Coronary artery (tissue), 2 donors: ENCODE results near the gene SLC15A3.
A peak's percentile ranks its signal among the peaks of the same experiment; 100 is the strongest.

Experiments used
- DNase-seq: peaks from one replicate; pipeline ENCODE4 v3.0.0-alpha.2; 2017; ENCODE audit warnings: low spot score
- H3K27ac ChIP-seq, 2 donors: fragments of 200-600 bp; sonication (generic); one replicate each; pipeline ENCODE4 v1.5.1; 2016 to 2019
- H3K4me3 ChIP-seq: fragments of 200-600 bp; sonication (generic); 2 replicates; pipeline ENCODE4 v1.5.1; 2016; ENCODE audit warnings: mild to moderate bottlenecking, moderate library complexity
- CTCF ChIP-seq: fragments of 200-600 bp; sonication (generic); IDR thresholded peaks from one replicate; pipeline ENCODE4 v1.5.1; 2019; ENCODE audit warnings: antibody characterized with exemption

SLC15A3 gene

GRCh38 chr11:60900673-60901404, 51.1 kb downstream of the SLC15A3 start:
- no peak for TF ChIP-seq CTCF
- Histone ChIP-seq H3K4me3 (no peak overlapping the region), H3K27ac (no peak overlapping the region)
- DNase-seq = no peak

DNA sequence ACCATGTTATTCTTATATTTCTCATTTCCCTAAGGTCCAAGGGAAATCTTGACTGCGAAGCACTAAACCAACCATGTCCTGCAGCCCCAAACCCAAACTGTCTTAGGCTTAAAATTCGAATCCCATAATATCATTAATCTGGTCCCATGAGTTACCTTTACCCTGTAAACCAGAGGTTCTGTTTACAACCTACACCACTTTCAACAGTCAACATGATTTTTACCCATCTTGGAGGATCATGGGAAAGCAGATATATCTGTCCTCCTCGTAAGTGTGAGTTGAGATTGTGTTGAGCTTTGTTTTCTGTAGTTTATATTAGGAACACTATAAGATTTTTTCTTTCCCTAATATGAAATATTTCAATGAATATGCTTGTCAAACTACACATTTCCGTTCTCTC, 52.0 kb downstream of the SLC15A3 start:
- no peak for DNase-seq
- no peak overlapping the region for H3K4me3 ChIP-seq
- no peak for TF ChIP-seq CTCF
- no peak overlapping the region for H3K27ac ChIP-seq

GRCh38 chr11:60899046-60899936, 52.7 kb downstream of the SLC15A3 start:
- H3K4me3 ChIP-seq = no peak overlapping the region
- peak; percentile 84 for TF ChIP-seq CTCF
- H3K27ac ChIP-seq = peak overlapping the region in 1 of 2 donors; percentile 30
- no peak for DNase-seq

DNA sequence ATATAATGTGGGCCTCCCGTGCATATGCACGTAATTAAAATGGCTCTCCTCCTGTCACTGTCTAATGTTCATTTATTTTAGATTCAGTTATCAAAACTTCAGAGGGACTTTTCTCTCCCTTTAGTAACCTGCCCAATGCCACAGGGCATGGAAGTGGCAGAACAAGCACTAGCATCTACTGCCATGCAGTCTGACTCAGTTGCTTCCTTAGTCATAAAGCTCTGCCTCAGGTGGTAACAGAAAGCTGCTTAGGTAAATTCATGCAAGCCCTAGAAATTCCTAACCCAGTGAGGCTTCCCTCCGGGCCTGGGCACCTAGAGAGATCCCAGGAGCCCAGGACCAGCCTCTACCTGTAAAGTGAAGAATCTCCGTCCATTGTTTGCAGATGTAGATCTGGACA, 54.5 kb downstream of the SLC15A3 start:
- no peak overlapping the region for H3K27ac ChIP-seq
- no peak for DNase-seq
- TF ChIP-seq CTCF = no peak
- no peak overlapping the region for H3K4me3 ChIP-seq

DNA sequence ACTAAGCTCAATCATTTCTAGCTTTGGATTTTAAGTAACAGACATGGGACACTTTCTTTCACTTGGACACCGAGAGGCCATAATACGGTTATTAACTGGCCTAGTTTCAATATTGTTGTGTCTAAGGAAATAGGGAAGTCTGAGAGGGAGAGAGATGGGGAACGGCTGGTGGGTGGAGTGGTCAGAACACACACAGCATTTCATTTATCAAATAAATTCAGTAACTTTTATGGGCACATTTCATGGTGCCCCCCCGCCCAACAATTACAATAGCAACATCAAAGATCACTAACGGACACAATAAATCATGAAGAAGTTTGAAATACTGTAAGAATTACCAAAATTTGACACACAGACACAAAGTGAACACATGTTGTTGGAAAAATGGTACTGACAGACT, 56.3 kb downstream of the SLC15A3 start:
- H3K27ac ChIP-seq = no peak overlapping the region

DNA sequence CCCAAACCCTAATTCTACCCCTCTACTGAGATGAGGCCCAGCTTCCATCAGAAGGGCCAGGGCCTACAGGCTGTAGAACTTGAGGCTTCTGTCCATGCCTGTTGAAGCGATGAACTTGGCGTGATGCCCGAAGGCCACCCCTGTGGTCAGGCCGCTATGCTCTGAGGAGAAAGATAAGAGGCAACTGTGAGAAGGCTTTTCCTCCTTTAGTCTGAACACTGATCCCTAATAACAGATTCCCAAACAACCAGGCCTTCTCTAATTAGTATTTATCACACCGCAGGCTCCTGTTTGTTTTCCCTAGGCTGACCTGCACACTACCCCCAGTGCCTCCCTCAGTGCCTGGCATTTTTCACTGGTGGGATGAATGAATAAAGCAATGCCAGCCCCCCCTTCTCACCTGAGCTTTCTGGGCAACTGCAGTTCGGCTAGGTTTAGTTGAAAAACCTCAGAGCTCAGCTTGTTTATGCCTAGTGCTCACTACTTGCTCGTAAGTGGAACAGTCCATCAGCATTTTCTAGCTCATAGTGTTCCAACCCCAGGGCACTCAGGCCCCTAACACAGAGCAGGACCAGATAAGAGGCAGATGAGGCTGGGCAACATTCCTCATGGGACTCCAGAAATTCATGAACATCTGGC, 60.8 kb downstream of the SLC15A3 start:
- H3K27ac ChIP-seq = no peak overlapping the region
- TF ChIP-seq CTCF = no peak
- no peak for DNase-seq
- no peak overlapping the region for H3K4me3 ChIP-seq

More for the DNA sequence above, 56.3 kb downstream of the SLC15A3 start:
- no peak overlapping the region for H3K4me3 ChIP-seq
- no peak for DNase-seq
- no peak for TF ChIP-seq CTCF
